Measurements from ENCODE around the gene SERP2.

SERP2 gene

DNA sequence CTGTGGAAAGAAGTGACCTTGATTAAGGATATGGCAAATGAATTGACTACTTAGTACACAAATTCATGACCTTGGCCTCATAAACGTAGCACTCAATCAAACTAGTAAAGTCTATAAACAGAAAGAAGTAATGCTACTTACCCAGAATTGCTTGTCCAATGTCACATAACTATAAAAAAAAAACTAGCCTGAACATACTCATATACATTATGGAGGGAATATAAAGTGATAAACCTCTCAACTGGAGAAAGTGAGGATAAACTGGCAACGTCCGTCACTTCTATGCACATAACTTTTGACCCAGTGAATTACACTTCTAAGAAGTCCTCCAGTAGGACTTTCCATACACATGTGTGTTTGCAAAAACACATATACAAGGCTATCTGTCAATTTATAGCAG is 7.7 kb upstream of the SERP2 start:
- no peak for TF ChIP-seq ZNF274 (IDR thresholded peaks at IDR 0.05; ENCODE audit: low read depth, low read length)
- no peak for TF ChIP-seq SUZ12 (IDR thresholded peaks at IDR 0.05; ENCODE audit: extremely low read depth, insufficient read depth, insufficient read length)
- TF ChIP-seq YY1 (IDR thresholded peaks at IDR 0.05; ENCODE audit: insufficient read depth, insufficient read length), result no peak
- Histone ChIP-seq H3K36me3 (ENCODE audit: insufficient read depth, insufficient read length, low read length) (no peaks in the 10 kb centered on the region), H3K9ac (ENCODE audit: insufficient read length, low read depth) (no peak overlapping the region), H3K9me3 (ENCODE audit: insufficient read depth, low read length) (no peaks in the 10 kb centered on the region), H3K4me1 (ENCODE audit: insufficient read depth, insufficient read length) (no peaks in the 10 kb centered on the region), H3K4me3 (ENCODE audit: insufficient read length, low read depth) (no peak overlapping the region), H3K27me3 (ENCODE audit: insufficient read depth, insufficient read length) (no peaks in the 10 kb centered on the region)
- DNase-seq (ENCODE audit: low read depth, low spot score), result no peak

DNA sequence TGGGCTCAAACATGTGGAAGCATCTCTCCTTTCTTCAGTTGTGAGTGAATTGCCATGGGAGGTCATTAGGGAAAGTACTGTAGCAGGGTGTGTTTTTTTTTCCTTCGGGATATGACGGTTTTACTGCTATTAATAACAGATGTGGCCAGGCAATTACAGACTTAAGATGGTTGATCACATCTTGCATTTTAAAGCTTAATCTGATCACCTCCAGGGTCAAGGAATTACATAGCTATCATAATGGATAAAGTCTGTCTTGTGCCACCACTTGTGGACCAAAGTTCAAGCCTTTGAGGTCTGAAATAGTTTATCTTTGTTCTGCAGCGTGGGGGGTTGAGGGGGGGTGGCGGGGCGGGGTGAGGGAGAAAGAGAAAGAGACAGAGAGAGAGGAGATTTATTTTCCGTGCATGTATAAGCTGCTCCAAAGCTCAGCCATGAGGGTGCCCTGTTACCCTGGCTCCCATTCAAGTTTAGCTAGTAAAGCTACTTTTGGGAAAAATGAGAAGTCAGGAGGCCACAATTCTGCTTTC is 5.5 kb upstream of the SERP2 start:
- no peak for DNase-seq (ENCODE audit: low read depth, low spot score)
- Histone ChIP-seq H3K4me1 (ENCODE audit: insufficient read depth, insufficient read length) (no peaks in the 10 kb centered on the region), H3K9me3 (ENCODE audit: insufficient read depth, low read length) (no peaks in the 10 kb centered on the region), H3K9ac (ENCODE audit: insufficient read length, low read depth) (no peak overlapping the region), H3K27me3 (ENCODE audit: insufficient read depth, insufficient read length) (peaks cover 5% of the 10 kb centered on the region), H3K36me3 (ENCODE audit: insufficient read depth, insufficient read length, low read length) (no peaks in the 10 kb centered on the region), H3K4me3 (ENCODE audit: insufficient read length, low read depth) (no peak overlapping the region)
- TF ChIP-seq ZNF274 (IDR thresholded peaks at IDR 0.05; ENCODE audit: low read depth, low read length) (no peak), SUZ12 (IDR thresholded peaks at IDR 0.05; ENCODE audit: extremely low read depth, insufficient read depth, insufficient read length) (no peak), YY1 (IDR thresholded peaks at IDR 0.05; ENCODE audit: insufficient read depth, insufficient read length) (no peak)

DNA sequence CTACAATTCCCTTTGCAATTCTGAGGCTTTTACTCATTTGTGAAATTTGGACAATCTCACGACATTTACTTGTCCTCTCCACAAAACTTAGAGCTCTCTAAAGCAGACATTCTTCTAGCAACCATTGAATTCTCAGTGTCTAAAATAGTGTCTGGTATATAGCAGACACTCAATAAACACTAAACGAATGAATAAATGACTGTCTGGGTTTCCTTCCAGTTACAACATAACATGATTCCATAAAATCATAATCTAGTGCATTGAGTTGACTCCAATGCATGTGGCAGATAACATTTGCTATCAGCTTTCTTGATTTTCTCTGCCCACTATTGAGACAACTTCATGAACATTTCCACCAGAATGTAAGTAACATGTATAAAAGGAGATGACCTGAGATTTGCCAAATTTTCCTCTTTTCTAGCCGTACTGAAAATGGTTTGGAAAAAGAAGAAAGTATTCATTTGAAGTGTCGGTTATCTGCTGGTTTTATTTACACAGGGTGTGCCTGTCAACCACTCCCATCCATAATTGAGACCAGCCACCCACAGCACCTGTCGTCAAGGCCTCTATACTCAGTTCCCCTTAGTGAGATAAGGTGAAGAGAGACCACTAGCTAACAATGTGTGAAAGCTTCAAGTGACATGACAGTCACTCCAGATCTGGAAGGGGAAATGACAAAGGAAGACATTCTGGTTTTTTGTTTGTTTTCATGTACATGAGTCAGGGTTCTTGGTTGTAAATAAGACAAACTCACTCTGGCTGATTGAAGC is 4.8 kb upstream of the SERP2 start:
- Histone ChIP-seq H3K4me3 (ENCODE audit: insufficient read length, low read depth) (no peak overlapping the region), H3K36me3 (ENCODE audit: insufficient read depth, insufficient read length, low read length) (no peaks in the 10 kb centered on the region), H3K9me3 (ENCODE audit: insufficient read depth, low read length) (no peaks in the 10 kb centered on the region), H3K4me1 (ENCODE audit: insufficient read depth, insufficient read length) (no peaks in the 10 kb centered on the region), H3K27me3 (ENCODE audit: insufficient read depth, insufficient read length) (peaks cover 10% of the 10 kb centered on the region), H3K9ac (ENCODE audit: insufficient read length, low read depth) (no peak overlapping the region)
- TF ChIP-seq YY1 (IDR thresholded peaks at IDR 0.05; ENCODE audit: insufficient read depth, insufficient read length), result no peak
- DNase-seq (ENCODE audit: low read depth, low spot score), result no peak

DNA sequence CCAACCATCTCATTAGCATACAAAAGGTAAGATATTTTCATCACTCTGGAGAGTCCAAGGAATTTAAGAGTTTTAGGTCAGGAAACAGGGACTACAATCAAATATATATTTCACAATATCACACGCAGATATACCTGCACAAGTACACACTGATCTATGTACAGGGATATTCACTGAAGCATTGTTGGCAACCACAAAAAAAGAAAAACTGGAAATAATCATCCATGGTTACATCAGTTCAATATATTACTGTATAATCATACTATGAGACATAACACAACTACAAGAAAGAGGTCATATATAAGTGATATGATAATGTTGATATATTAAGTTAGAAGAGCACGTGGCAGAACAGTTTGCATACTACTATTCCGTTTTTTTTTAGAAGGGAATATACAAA is 2.2 kb upstream of the SERP2 start:
- no peak for DNase-seq (ENCODE audit: low read depth, low spot score)
- Histone ChIP-seq H3K4me1 (ENCODE audit: insufficient read depth, insufficient read length) (no peaks in the 10 kb centered on the region), H3K27me3 (ENCODE audit: insufficient read depth, insufficient read length) (peaks cover 10% of the 10 kb centered on the region), H3K9me3 (ENCODE audit: insufficient read depth, low read length) (no peaks in the 10 kb centered on the region), H3K36me3 (ENCODE audit: insufficient read depth, insufficient read length, low read length) (no peaks in the 10 kb centered on the region), H3K9ac (ENCODE audit: insufficient read length, low read depth) (no peak overlapping the region), H3K4me3 (ENCODE audit: insufficient read length, low read depth) (no peak overlapping the region)
- TF ChIP-seq SUZ12 (IDR thresholded peaks at IDR 0.05; ENCODE audit: extremely low read depth, insufficient read depth, insufficient read length) (no peak), YY1 (IDR thresholded peaks at IDR 0.05; ENCODE audit: insufficient read depth, insufficient read length) (no peak), ZNF274 (IDR thresholded peaks at IDR 0.05; ENCODE audit: low read depth, low read length) (no peak)

DNA sequence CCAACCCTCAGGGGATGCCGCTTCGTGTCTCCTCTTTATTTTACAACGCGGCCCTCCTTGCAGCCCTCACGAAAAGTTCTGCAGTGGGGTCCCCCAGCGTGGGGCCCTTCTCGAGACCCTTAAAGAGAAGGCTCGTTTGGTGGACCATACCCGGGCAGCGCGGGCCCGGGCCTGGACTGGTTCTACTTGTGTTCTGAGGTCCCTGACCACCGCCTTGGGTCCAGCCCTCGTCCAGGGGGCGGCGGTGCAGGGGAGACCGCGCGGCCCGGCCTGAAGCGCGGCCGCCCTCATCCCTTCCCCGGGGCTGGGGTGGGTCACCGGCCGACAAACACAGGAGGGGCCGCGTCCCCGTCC is 400 bp upstream of the SERP2 start:
- Histone ChIP-seq H3K4me1 (ENCODE audit: insufficient read depth, insufficient read length) (no peaks in the 10 kb centered on the region), H3K9me3 (ENCODE audit: insufficient read depth, low read length) (no peaks in the 10 kb centered on the region), H3K27me3 (ENCODE audit: insufficient read depth, insufficient read length) (peaks cover 10% of the 10 kb centered on the region), H3K9ac (ENCODE audit: insufficient read length, low read depth) (peak overlapping the region; percentile 79), H3K36me3 (ENCODE audit: insufficient read depth, insufficient read length, low read length) (no peaks in the 10 kb centered on the region), H3K4me3 (ENCODE audit: insufficient read length, low read depth) (peak overlapping the region; percentile 63)
- TF ChIP-seq SUZ12 (IDR thresholded peaks at IDR 0.05; ENCODE audit: extremely low read depth, insufficient read depth, insufficient read length), result no peak
- TF ChIP-seq YY1 (IDR thresholded peaks at IDR 0.05; ENCODE audit: insufficient read depth, insufficient read length), result no peak
- TF ChIP-seq ZNF274 (IDR thresholded peaks at IDR 0.05; ENCODE audit: low read depth, low read length), result no peak
- DNase-seq (ENCODE audit: low read depth, low spot score), result no peak

DNA sequence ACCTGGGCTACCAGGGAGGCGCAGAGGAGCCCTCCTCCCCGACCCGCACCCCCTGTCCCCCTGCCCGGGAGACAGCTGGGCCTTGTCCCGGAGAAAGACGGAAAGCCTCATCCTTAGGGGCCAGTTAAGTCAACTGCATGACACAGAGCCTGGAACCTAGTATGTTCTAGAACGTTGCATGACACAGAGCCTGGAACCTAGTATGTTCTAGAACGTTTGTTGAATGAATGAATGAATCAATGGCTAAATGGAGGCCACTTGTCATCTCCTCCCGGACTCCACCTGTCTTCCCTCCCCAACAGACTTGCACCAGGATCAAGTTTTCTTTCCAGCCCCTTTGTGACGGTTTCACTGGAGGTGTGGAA is 706 bp downstream of the SERP2 start:
- no peak overlapping the region for H3K9ac ChIP-seq (ENCODE audit: insufficient read length, low read depth)
- H3K9me3 ChIP-seq (ENCODE audit: insufficient read depth, low read length), result no peaks in the 10 kb centered on the region
- H3K36me3 ChIP-seq (ENCODE audit: insufficient read depth, insufficient read length, low read length), result no peaks in the 10 kb centered on the region
- H3K27me3 ChIP-seq (ENCODE audit: insufficient read depth, insufficient read length), result peaks cover 10% of the 10 kb centered on the region
- TF ChIP-seq ZNF274 (IDR thresholded peaks at IDR 0.05; ENCODE audit: low read depth, low read length) (no peak), SUZ12 (IDR thresholded peaks at IDR 0.05; ENCODE audit: extremely low read depth, insufficient read depth, insufficient read length) (no peak), YY1 (IDR thresholded peaks at IDR 0.05; ENCODE audit: insufficient read depth, insufficient read length) (no peak)
- no peaks in the 10 kb centered on the region for H3K4me1 ChIP-seq (ENCODE audit: insufficient read depth, insufficient read length)
- no peak overlapping the region for H3K4me3 ChIP-seq (ENCODE audit: insufficient read length, low read depth)
- DNase-seq (ENCODE audit: low read depth, low spot score), result no peak

DNA sequence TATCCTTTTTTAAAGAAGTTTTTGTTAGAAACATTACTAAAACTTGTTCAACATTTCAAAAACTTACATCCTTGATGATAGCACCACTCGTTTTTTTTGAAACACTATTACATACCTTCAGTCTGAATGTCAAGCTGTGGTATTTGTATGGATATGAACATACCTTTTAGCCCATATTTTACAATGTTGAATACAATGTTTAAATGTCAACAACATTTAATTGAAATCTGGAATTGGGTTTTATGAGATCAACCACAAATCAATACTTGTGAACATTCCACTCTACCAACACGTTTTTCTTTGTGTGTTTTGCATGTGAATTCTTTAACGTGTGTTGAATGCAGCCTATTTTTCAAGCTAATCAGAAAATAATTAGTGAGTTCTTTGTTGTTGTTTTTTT is 4.7 kb downstream of the SERP2 start:
- Histone ChIP-seq H3K9me3 (ENCODE audit: insufficient read depth, low read length) (no peaks in the 10 kb centered on the region), H3K27me3 (ENCODE audit: insufficient read depth, insufficient read length) (peaks cover 4% of the 10 kb centered on the region), H3K4me1 (ENCODE audit: insufficient read depth, insufficient read length) (no peaks in the 10 kb centered on the region), H3K36me3 (ENCODE audit: insufficient read depth, insufficient read length, low read length) (no peaks in the 10 kb centered on the region), H3K9ac (ENCODE audit: insufficient read length, low read depth) (no peak overlapping the region), H3K4me3 (ENCODE audit: insufficient read length, low read depth) (no peak overlapping the region)
- TF ChIP-seq YY1 (IDR thresholded peaks at IDR 0.05; ENCODE audit: insufficient read depth, insufficient read length) (no peak), ZNF274 (IDR thresholded peaks at IDR 0.05; ENCODE audit: low read depth, low read length) (no peak), SUZ12 (IDR thresholded peaks at IDR 0.05; ENCODE audit: extremely low read depth, insufficient read depth, insufficient read length) (no peak)
- no peak for DNase-seq (ENCODE audit: low read depth, low spot score)

Data from NT2/D1 (cell line).